ENCODE data around the gene SSH2.
"Not testable (repeated sequence)": the region's sequence is repeated elsewhere in the genome, so short reads cannot be mapped to it uniquely, and the experiment has no call there.

SSH2 gene

GRCh38 chr17:29728490-29728889 is 201.5 kb downstream of the SSH2 start:
- no peaks in the 10 kb centered on the region for H3K36me3 ChIP-seq (ENCODE audit: control insufficient read depth in 2 of 2, insufficient read depth in 2 of 2, low read length in 2 of 2)
- H3K9ac ChIP-seq (ENCODE audit: low read depth in 1 of 2, low read length in 2 of 2), result no peak overlapping the region
- H3K4me1 ChIP-seq (ENCODE audit: control insufficient read depth in 2 of 2, insufficient read depth in 2 of 2, low read length in 2 of 2), result no peaks in the 10 kb centered on the region
- no peak overlapping the region for H3K4me3 ChIP-seq (ENCODE audit: low read length in 2 of 2)
- H3K27me3 ChIP-seq (ENCODE audit: control insufficient read depth in 2 of 2, insufficient read depth in 2 of 2, low read length in 2 of 2), result no peaks in the 10 kb centered on the region
- H3K27ac ChIP-seq (ENCODE audit: low read depth in 2 of 2, low read length in 2 of 2), result no peak overlapping the region
- no peaks in the 10 kb centered on the region for H3K9me3 ChIP-seq (ENCODE audit: control insufficient read depth in 2 of 2, low read length in 2 of 2)

- Histone ChIP-seq H3K4me1 (ENCODE audit: control insufficient read depth in 2 of 2, insufficient read depth in 2 of 2, low read length in 2 of 2) (no peaks in the 10 kb centered on the region), H3K36me3 (ENCODE audit: control insufficient read depth in 2 of 2, insufficient read depth in 2 of 2, low read length in 2 of 2) (no peaks in the 10 kb centered on the region), H3K9ac (ENCODE audit: low read depth in 1 of 2, low read length in 2 of 2) (no peak overlapping the region), H3K9me3 (ENCODE audit: control insufficient read depth in 2 of 2, low read length in 2 of 2) (no peaks in the 10 kb centered on the region), H3K27me3 (ENCODE audit: control insufficient read depth in 2 of 2, insufficient read depth in 2 of 2, low read length in 2 of 2) (no peaks in the 10 kb centered on the region), H3K27ac (ENCODE audit: low read depth in 2 of 2, low read length in 2 of 2) (peak overlapping the region in 1 of 2 donors; percentile 7), H3K4me3 (ENCODE audit: low read length in 2 of 2) (no peak overlapping the region)
Observed at GRCh38 chr17:29726715-29727252, 203.2 kb downstream of the SSH2 start.

- not testable (repeated sequence) for H3K27me3 ChIP-seq (ENCODE audit: control insufficient read depth in 2 of 2, insufficient read depth in 2 of 2, low read length in 2 of 2); H3K27ac ChIP-seq (ENCODE audit: low read depth in 2 of 2, low read length in 2 of 2); H3K4me1 ChIP-seq (ENCODE audit: control insufficient read depth in 2 of 2, insufficient read depth in 2 of 2, low read length in 2 of 2); H3K9me3 ChIP-seq (ENCODE audit: control insufficient read depth in 2 of 2, low read length in 2 of 2); H3K4me3 ChIP-seq (ENCODE audit: low read length in 2 of 2); H3K9ac ChIP-seq (ENCODE audit: low read depth in 1 of 2, low read length in 2 of 2); H3K36me3 ChIP-seq (ENCODE audit: control insufficient read depth in 2 of 2, insufficient read depth in 2 of 2, low read length in 2 of 2)
Observed at GRCh38 chr17:29725408-29725807, 204.6 kb downstream of the SSH2 start.

GRCh38 chr17:29723278-29724047 is 206.6 kb downstream of the SSH2 start:
- Histone ChIP-seq H3K27ac (ENCODE audit: low read depth in 2 of 2, low read length in 2 of 2) (peak overlapping the region; percentile 66 to 69), H3K27me3 (ENCODE audit: control insufficient read depth in 2 of 2, insufficient read depth in 2 of 2, low read length in 2 of 2) (no peaks in the 10 kb centered on the region), H3K36me3 (ENCODE audit: control insufficient read depth in 2 of 2, insufficient read depth in 2 of 2, low read length in 2 of 2) (no peaks in the 10 kb centered on the region), H3K4me3 (ENCODE audit: low read length in 2 of 2) (no peak overlapping the region), H3K9me3 (ENCODE audit: control insufficient read depth in 2 of 2, low read length in 2 of 2) (no peaks in the 10 kb centered on the region), H3K4me1 (ENCODE audit: control insufficient read depth in 2 of 2, insufficient read depth in 2 of 2, low read length in 2 of 2) (no peaks in the 10 kb centered on the region), H3K9ac (ENCODE audit: low read depth in 1 of 2, low read length in 2 of 2) (no peak overlapping the region)

- Histone ChIP-seq H3K9me3 (ENCODE audit: control insufficient read depth in 2 of 2, low read length in 2 of 2) (no peaks in the 10 kb centered on the region), H3K9ac (ENCODE audit: low read depth in 1 of 2, low read length in 2 of 2) (peak overlapping the region in 1 of 2 donors; percentile 15), H3K36me3 (ENCODE audit: control insufficient read depth in 2 of 2, insufficient read depth in 2 of 2, low read length in 2 of 2) (no peaks in the 10 kb centered on the region), H3K27me3 (ENCODE audit: control insufficient read depth in 2 of 2, insufficient read depth in 2 of 2, low read length in 2 of 2) (no peaks in the 10 kb centered on the region), H3K4me3 (ENCODE audit: low read length in 2 of 2) (peak overlapping the region; percentile 20 to 43), H3K4me1 (ENCODE audit: control insufficient read depth in 2 of 2, insufficient read depth in 2 of 2, low read length in 2 of 2) (no peaks in the 10 kb centered on the region), H3K27ac (ENCODE audit: low read depth in 2 of 2, low read length in 2 of 2) (peak overlapping the region; percentile 66 to 69)
Observed at GRCh38 chr17:29722411-29723198, 207.4 kb downstream of the SSH2 start.

GRCh38 chr17:29720551-29720950 is 209.5 kb downstream of the SSH2 start:
- Histone ChIP-seq H3K27me3 (ENCODE audit: control insufficient read depth in 2 of 2, insufficient read depth in 2 of 2, low read length in 2 of 2) (no peaks in the 10 kb centered on the region), H3K4me3 (ENCODE audit: low read length in 2 of 2) (no peak overlapping the region), H3K4me1 (ENCODE audit: control insufficient read depth in 2 of 2, insufficient read depth in 2 of 2, low read length in 2 of 2) (no peaks in the 10 kb centered on the region), H3K27ac (ENCODE audit: low read depth in 2 of 2, low read length in 2 of 2) (peak overlapping the region in 1 of 2 donors; percentile 22), H3K9me3 (ENCODE audit: control insufficient read depth in 2 of 2, low read length in 2 of 2) (no peaks in the 10 kb centered on the region), H3K36me3 (ENCODE audit: control insufficient read depth in 2 of 2, insufficient read depth in 2 of 2, low read length in 2 of 2) (no peaks in the 10 kb centered on the region), H3K9ac (ENCODE audit: low read depth in 1 of 2, low read length in 2 of 2) (peak overlapping the region in 1 of 2 donors; percentile 28)

GRCh38 chr17:29719469-29719868 is 210.6 kb downstream of the SSH2 start:
- Histone ChIP-seq H3K36me3 (ENCODE audit: control insufficient read depth in 2 of 2, insufficient read depth in 2 of 2, low read length in 2 of 2) (no peaks in the 10 kb centered on the region), H3K27ac (ENCODE audit: low read depth in 2 of 2, low read length in 2 of 2) (no peak overlapping the region), H3K9me3 (ENCODE audit: control insufficient read depth in 2 of 2, low read length in 2 of 2) (no peaks in the 10 kb centered on the region), H3K27me3 (ENCODE audit: control insufficient read depth in 2 of 2, insufficient read depth in 2 of 2, low read length in 2 of 2) (no peaks in the 10 kb centered on the region), H3K4me1 (ENCODE audit: control insufficient read depth in 2 of 2, insufficient read depth in 2 of 2, low read length in 2 of 2) (no peaks in the 10 kb centered on the region), H3K9ac (ENCODE audit: low read depth in 1 of 2, low read length in 2 of 2) (no peak overlapping the region), H3K4me3 (ENCODE audit: low read length in 2 of 2) (no peak overlapping the region)

GRCh38 chr17:29718446-29719039 is 211.5 kb downstream of the SSH2 start:
- H3K27ac ChIP-seq (ENCODE audit: low read depth in 2 of 2, low read length in 2 of 2), result no peak overlapping the region

GRCh38 chr17:29717817-29718216 is 212.2 kb downstream of the SSH2 start:
- H3K4me3 ChIP-seq (ENCODE audit: low read length in 2 of 2), result no peak overlapping the region
- H3K36me3 ChIP-seq (ENCODE audit: control insufficient read depth in 2 of 2, insufficient read depth in 2 of 2, low read length in 2 of 2), result no peaks in the 10 kb centered on the region
- no peak overlapping the region for H3K9ac ChIP-seq (ENCODE audit: low read depth in 1 of 2, low read length in 2 of 2)
- no peaks in the 10 kb centered on the region for H3K4me1 ChIP-seq (ENCODE audit: control insufficient read depth in 2 of 2, insufficient read depth in 2 of 2, low read length in 2 of 2)
- H3K9me3 ChIP-seq (ENCODE audit: control insufficient read depth in 2 of 2, low read length in 2 of 2), result no peaks in the 10 kb centered on the region
- H3K27ac ChIP-seq (ENCODE audit: low read depth in 2 of 2, low read length in 2 of 2), result no peak overlapping the region
- H3K27me3 ChIP-seq (ENCODE audit: control insufficient read depth in 2 of 2, insufficient read depth in 2 of 2, low read length in 2 of 2), result no peaks in the 10 kb centered on the region

More at GRCh38 chr17:29718446-29719039, 211.5 kb downstream of the SSH2 start:
- H3K27me3 ChIP-seq (ENCODE audit: control insufficient read depth in 2 of 2, insufficient read depth in 2 of 2, low read length in 2 of 2), result no peaks in the 10 kb centered on the region
- no peaks in the 10 kb centered on the region for H3K9me3 ChIP-seq (ENCODE audit: control insufficient read depth in 2 of 2, low read length in 2 of 2)
- no peaks in the 10 kb centered on the region for H3K4me1 ChIP-seq (ENCODE audit: control insufficient read depth in 2 of 2, insufficient read depth in 2 of 2, low read length in 2 of 2)
- H3K4me3 ChIP-seq (ENCODE audit: low read length in 2 of 2), result no peak overlapping the region
- H3K9ac ChIP-seq (ENCODE audit: low read depth in 1 of 2, low read length in 2 of 2), result no peak overlapping the region
- H3K36me3 ChIP-seq (ENCODE audit: control insufficient read depth in 2 of 2, insufficient read depth in 2 of 2, low read length in 2 of 2), result no peaks in the 10 kb centered on the region

- H3K4me3 ChIP-seq (ENCODE audit: low read length in 2 of 2), result no peak overlapping the region
- H3K36me3 ChIP-seq (ENCODE audit: control insufficient read depth in 2 of 2, insufficient read depth in 2 of 2, low read length in 2 of 2), result no peaks in the 10 kb centered on the region
- H3K4me1 ChIP-seq (ENCODE audit: control insufficient read depth in 2 of 2, insufficient read depth in 2 of 2, low read length in 2 of 2), result no peaks in the 10 kb centered on the region
Observed at GRCh38 chr17:29716566-29716965, 213.5 kb downstream of the SSH2 start.

More at GRCh38 chr17:29716566-29716965, 213.5 kb downstream of the SSH2 start:
- H3K27me3 ChIP-seq (ENCODE audit: control insufficient read depth in 2 of 2, insufficient read depth in 2 of 2, low read length in 2 of 2), result no peaks in the 10 kb centered on the region
- no peak overlapping the region for H3K9ac ChIP-seq (ENCODE audit: low read depth in 1 of 2, low read length in 2 of 2)
- H3K9me3 ChIP-seq (ENCODE audit: control insufficient read depth in 2 of 2, low read length in 2 of 2), result no peaks in the 10 kb centered on the region
- H3K27ac ChIP-seq (ENCODE audit: low read depth in 2 of 2, low read length in 2 of 2), result no peak overlapping the region
